GM12875 (cell line): Measurements from ENCODE around the gene VRK2.

Experiments used
- H3K4me3 ChIP-seq: one replicate; pipeline ENCODE4 v1.5.1; 2011; ENCODE audit warnings: low read depth, low read length, control low read depth
- TF ChIP-seq, protein P1 (sequence below): IDR thresholded peaks from 2 replicates; pipeline ENCODE4 v1.5.1; 2011; ENCODE audit warnings: low read depth, mild to moderate bottlenecking, control low read depth, inconsistent platforms, low read length, moderate library complexity, borderline replicate concordance; ENCODE audit not compliant: insufficient read depth

The VRK2 gene

GRCh38 chr2:58122540-58122939, 75.9 kb downstream of the VRK2 start:
- TF ChIP-seq, protein P1, sequence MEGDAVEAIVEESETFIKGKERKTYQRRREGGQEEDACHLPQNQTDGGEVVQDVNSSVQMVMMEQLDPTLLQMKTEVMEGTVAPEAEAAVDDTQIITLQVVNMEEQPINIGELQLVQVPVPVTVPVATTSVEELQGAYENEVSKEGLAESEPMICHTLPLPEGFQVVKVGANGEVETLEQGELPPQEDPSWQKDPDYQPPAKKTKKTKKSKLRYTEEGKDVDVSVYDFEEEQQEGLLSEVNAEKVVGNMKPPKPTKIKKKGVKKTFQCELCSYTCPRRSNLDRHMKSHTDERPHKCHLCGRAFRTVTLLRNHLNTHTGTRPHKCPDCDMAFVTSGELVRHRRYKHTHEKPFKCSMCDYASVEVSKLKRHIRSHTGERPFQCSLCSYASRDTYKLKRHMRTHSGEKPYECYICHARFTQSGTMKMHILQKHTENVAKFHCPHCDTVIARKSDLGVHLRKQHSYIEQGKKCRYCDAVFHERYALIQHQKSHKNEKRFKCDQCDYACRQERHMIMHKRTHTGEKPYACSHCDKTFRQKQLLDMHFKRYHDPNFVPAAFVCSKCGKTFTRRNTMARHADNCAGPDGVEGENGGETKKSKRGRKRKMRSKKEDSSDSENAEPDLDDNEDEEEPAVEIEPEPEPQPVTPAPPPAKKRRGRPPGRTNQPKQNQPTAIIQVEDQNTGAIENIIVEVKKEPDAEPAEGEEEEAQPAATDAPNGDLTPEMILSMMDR: no peak
- H3K4me3 ChIP-seq: no peak overlapping the region

DNA sequence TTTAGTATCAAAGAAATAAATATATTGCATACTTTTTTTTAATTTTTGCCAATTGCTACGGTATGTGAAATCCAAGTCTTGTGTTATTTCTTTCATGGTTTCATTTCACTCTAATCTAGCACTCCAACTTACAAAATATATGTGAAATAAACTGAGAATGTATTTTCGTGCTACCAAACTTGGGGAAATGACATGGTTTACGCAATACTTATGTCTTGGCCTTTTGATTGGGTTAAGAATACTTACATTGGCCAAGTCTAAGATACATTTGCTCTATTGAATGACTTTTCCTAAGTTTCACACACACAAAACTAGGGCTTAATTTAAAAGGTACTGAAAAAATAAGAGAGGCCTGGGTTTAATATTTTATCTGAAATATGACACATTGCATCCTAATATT, 80.5 kb downstream of the VRK2 start:
- TF ChIP-seq, protein P1: no peak
- no peak overlapping the region for H3K4me3 ChIP-seq

DNA sequence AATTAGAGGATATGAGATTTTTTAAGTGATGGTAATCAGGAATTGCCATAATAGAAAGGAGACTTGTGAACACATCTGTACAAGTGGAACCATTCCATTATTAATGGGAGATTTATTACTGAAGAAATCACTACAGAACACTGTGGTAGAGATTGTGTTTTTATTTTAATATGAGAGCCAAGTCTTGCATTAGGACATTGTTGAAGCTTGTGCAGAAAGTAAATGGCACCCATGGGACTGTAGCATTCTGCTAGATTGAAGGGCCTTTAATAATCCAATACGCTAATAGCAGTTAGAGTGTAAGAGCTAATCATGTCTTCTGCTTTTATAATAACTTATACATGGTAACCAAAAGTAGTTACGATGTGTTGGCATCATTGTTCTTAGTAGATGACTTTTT, 83.6 kb downstream of the VRK2 start:
- TF ChIP-seq, protein P1: no peak
- H3K4me3 ChIP-seq: no peak overlapping the region

- TF ChIP-seq, protein P1: no peak
- H3K4me3 ChIP-seq: no peak overlapping the region
Measured at GRCh38 chr2:58131191-58132011, 84.8 kb downstream of the VRK2 start.

- H3K4me3 ChIP-seq: no peak overlapping the region
- TF ChIP-seq, protein P1: no peak
Measured at GRCh38 chr2:58133395-58133794, 86.8 kb downstream of the VRK2 start.

- TF ChIP-seq, protein P1: no peak
- no peak overlapping the region for H3K4me3 ChIP-seq
Measured at GRCh38 chr2:58135861-58136260, 89.3 kb downstream of the VRK2 start.

DNA sequence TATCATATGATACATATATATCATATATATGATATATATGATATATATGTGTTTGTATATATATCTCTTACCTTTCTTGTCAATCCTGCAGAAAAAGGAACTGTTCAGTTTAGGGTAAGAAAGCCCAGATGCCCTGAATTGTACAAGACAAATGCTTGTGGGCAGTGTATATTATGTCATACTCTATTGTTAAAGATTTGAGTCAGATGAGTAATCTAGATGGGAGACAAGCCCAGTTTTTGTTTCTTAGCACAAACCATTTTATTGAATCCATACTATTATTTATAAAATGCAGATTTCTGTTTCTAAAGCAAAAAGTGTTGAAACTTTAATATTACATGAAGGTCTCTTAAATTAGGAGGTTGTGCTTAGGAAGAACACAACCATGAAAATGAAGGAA, 90.6 kb downstream of the VRK2 start:
- TF ChIP-seq, protein P1: no peak

More for the DNA sequence above, 90.6 kb downstream of the VRK2 start:
- no peak overlapping the region for H3K4me3 ChIP-seq
